HEK293T (cell line): ENCODE measurements around the gene ARMS2.

ENCODE experiments used
- BHLHE40 ChIP-seq: fragments of 450-650 bp; IDR thresholded peaks from 2 replicates; pipeline ENCODE4 v1.6.1; 2016; ENCODE audit warnings: mild to moderate bottlenecking, moderate library complexity, borderline replicate concordance
- ELF4 ChIP-seq: fragments of 450-650 bp; IDR thresholded peaks from 2 replicates; pipeline ENCODE4 v1.6.1; 2017; ENCODE audit warnings: antibody characterized with exemption
- FOXA1 ChIP-seq: fragments of 450-650 bp; IDR thresholded peaks from 2 replicates; pipeline ENCODE4 v1.6.1; 2016; ENCODE audit warnings: mild to moderate bottlenecking
- FOXM1 ChIP-seq: fragments of 450-650 bp; IDR thresholded peaks from 2 replicates; pipeline ENCODE4 v1.6.1; 2017; ENCODE audit warnings: mild to moderate bottlenecking, borderline replicate concordance
- NFRKB ChIP-seq: fragments of 450-650 bp; IDR thresholded peaks from 2 replicates; pipeline ENCODE4 v1.6.1; 2016; ENCODE audit warnings: mild to moderate bottlenecking, moderate library complexity
- PKNOX1 ChIP-seq: fragments of 450-650 bp; IDR thresholded peaks from 2 replicates; pipeline ENCODE4 v1.6.1; 2016
- SP1 ChIP-seq: fragments of 450-650 bp; IDR thresholded peaks from 2 replicates; pipeline ENCODE4 v1.6.1; 2017
- ZNF384 ChIP-seq: fragments of 450-650 bp; IDR thresholded peaks from 2 replicates; pipeline ENCODE4 v1.6.1; 2016

GRCh38 chr10:122500194-122500593 is 45.7 kb downstream of the ARMS2 start:
- TF ChIP-seq FOXA1 (no peak), BHLHE40 (no peak), FOXM1 (no peak), SP1 (no peak), ZNF384 (no peak), PKNOX1 (no peak), ELF4 (no peak), NFRKB (no peak)
